Endothelial cell (in vitro differentiated cells): ENCODE measurements around the gene COX7B2. TPM values are rescaled to one million over a fixed set of nuclear protein-coding genes. Genes with fewer than 3 reads are reported as not detected.

Source experiments
- DNase-seq: peaks from one replicate; pipeline ENCODE4 v3.0.0; 2021; ENCODE audit warnings: low spot score
- H3K27ac Mint-ChIP-seq: one replicate; pipeline ENCODE4 v1.8.0; 2021; ENCODE audit warnings: mixed read lengths, inconsistent platforms; ENCODE audit not compliant: unreplicated experiment
- H3K27me3 Mint-ChIP-seq: one replicate; pipeline ENCODE4 v1.8.0; 2021; ENCODE audit warnings: mild to moderate bottlenecking, moderate library complexity, mixed read lengths, inconsistent platforms; ENCODE audit not compliant: unreplicated experiment
- H3K36me3 Mint-ChIP-seq: one replicate; pipeline ENCODE4 v1.8.0; 2021; ENCODE audit warnings: mild to moderate bottlenecking, low read depth, mixed read lengths, inconsistent platforms; ENCODE audit not compliant: unreplicated experiment
- H3K4me1 Mint-ChIP-seq: one replicate; pipeline ENCODE4 v1.8.0; 2021; ENCODE audit warnings: mild to moderate bottlenecking, mixed read lengths, inconsistent platforms; ENCODE audit not compliant: unreplicated experiment
- H3K4me3 Mint-ChIP-seq: one replicate; pipeline ENCODE4 v1.8.0; 2021; ENCODE audit warnings: mild to moderate bottlenecking, mixed read lengths, inconsistent platforms; ENCODE audit not compliant: unreplicated experiment
- H3K9me3 Mint-ChIP-seq: one replicate; pipeline ENCODE4 v1.8.0; 2021; ENCODE audit warnings: mixed read lengths, inconsistent platforms; ENCODE audit not compliant: unreplicated experiment
- total RNA-seq: library from RNA; stranded (reverse); fragmentation: NEBNext Ultra II Directional; extraction: Animal tissue kit (Norgen Biotek cat#: 25700); gene quantifications from one replicate; pipeline ENCODE4 v1.2.1, GENCODE V29; 2021; ENCODE audit not compliant: unreplicated experiment
- TF ChIP-seq, protein P1 (sequence below): fragments of 200-600 bp; sonication (generic); IDR thresholded peaks from one replicate; pipeline ENCODE4 v1.5.0; 2021; ENCODE audit warnings: antibody characterized with exemption; ENCODE audit not compliant: unreplicated experiment

COX7B2 gene
- total RNA-seq, 1 donor from 2014 or later: not detected

DNA sequence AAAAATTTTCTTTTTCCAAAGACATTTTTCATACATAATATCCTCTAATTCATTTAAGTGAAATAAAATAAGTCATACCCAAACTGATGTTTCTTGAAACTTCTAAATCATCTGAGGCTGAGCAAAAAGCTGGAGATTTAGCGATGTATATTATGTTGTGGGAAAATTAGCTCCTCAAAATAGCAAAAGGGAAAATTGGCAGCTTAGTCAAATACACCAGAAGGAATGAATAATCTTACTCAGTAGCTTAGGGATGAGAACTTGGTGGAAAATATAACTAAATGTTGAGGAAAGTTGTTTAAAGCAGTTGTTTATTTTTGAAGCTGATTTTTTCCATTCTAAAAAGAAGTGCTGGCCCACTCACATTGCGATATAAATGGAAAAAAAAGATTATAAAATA is 43.4 kb upstream of the COX7B2 start:
- no peak for DNase-seq
- Mint-ChIP-seq H3K36me3 (no peaks in the 10 kb centered on the region), H3K9me3 (no peaks in the 10 kb centered on the region), H3K27ac (no peak overlapping the region), H3K4me3 (no peak overlapping the region), H3K27me3 (no peaks in the 10 kb centered on the region), H3K4me1 (peaks cover 3% of the 10 kb centered on the region)
- TF ChIP-seq, protein P1, sequence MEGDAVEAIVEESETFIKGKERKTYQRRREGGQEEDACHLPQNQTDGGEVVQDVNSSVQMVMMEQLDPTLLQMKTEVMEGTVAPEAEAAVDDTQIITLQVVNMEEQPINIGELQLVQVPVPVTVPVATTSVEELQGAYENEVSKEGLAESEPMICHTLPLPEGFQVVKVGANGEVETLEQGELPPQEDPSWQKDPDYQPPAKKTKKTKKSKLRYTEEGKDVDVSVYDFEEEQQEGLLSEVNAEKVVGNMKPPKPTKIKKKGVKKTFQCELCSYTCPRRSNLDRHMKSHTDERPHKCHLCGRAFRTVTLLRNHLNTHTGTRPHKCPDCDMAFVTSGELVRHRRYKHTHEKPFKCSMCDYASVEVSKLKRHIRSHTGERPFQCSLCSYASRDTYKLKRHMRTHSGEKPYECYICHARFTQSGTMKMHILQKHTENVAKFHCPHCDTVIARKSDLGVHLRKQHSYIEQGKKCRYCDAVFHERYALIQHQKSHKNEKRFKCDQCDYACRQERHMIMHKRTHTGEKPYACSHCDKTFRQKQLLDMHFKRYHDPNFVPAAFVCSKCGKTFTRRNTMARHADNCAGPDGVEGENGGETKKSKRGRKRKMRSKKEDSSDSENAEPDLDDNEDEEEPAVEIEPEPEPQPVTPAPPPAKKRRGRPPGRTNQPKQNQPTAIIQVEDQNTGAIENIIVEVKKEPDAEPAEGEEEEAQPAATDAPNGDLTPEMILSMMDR: no peak

DNA sequence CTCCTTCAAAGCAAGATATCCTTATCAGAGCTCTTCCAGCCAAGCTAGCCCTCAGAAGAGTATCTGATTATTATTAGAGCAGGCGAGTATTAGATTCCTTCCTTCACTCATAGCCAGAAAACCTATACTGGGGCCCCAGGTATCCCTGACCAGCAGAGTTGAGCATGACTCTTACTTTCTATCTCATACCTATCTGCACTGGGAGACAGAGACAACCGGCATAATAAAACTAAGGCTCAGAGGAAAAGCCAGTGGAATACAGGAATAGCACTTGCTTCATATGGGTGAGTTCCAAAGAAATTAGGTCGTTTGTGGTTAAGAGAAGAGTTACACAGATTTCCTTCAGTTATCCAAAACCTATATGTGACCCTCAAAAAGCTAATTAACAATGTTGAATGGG is 41.8 kb upstream of the COX7B2 start:
- no peaks in the 10 kb centered on the region for H3K9me3 Mint-ChIP-seq
- H3K27ac Mint-ChIP-seq: no peak overlapping the region
- no peak overlapping the region for H3K4me3 Mint-ChIP-seq
- no peak for DNase-seq
- no peaks in the 10 kb centered on the region for H3K27me3 Mint-ChIP-seq
- TF ChIP-seq, protein P1: no peak
- peaks cover 9% of the 10 kb centered on the region for H3K4me1 Mint-ChIP-seq
- no peaks in the 10 kb centered on the region for H3K36me3 Mint-ChIP-seq

GRCh38 chr4:46949822-46950221 is 40.8 kb upstream of the COX7B2 start:
- peaks cover 2% of the 10 kb centered on the region for H3K27me3 Mint-ChIP-seq
- no peak for DNase-seq
- H3K9me3 Mint-ChIP-seq: no peaks in the 10 kb centered on the region
- no peak overlapping the region for H3K4me3 Mint-ChIP-seq
- peaks cover 9% of the 10 kb centered on the region for H3K4me1 Mint-ChIP-seq
- H3K36me3 Mint-ChIP-seq: no peaks in the 10 kb centered on the region
- TF ChIP-seq, protein P1: no peak
- no peak overlapping the region for H3K27ac Mint-ChIP-seq

GRCh38 chr4:46947541-46947940 is 38.5 kb upstream of the COX7B2 start:
- peaks cover 2% of the 10 kb centered on the region for H3K27me3 Mint-ChIP-seq
- H3K4me1 Mint-ChIP-seq: peaks cover 9% of the 10 kb centered on the region
- no peak overlapping the region for H3K4me3 Mint-ChIP-seq
- no peak for DNase-seq
- no peaks in the 10 kb centered on the region for H3K9me3 Mint-ChIP-seq
- peak overlapping the region; percentile 91 for H3K27ac Mint-ChIP-seq
- TF ChIP-seq, protein P1: no peak
- H3K36me3 Mint-ChIP-seq: no peaks in the 10 kb centered on the region

DNA sequence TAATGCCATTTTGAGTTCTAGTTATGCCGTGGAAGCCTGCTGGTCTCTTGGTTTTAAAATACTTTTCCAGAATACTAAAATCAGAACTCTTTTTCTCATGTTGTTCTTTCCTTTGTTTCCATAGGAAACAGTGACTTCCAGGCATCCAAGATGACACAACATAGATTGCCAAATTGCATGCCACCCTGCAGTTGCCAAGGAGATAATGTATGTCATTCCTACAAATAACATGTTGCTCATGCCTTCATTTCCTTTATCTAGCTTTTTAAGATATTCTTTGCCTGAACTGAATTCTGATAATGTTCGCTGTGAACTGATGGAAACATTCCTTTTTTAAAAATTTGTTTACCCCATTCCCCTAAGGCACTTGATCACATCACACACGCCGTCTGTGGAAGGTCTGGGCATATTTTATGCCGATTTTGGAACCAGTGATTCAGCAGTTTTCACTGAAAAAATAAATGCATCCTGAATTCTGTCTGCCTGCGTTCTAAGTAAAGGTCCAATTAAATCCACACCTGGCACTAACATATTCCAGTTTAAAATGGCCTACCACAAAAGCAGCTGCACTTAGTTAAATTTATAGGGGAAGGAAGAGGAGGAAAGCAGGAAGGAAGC is 38.0 kb upstream of the COX7B2 start:
- peaks cover 2% of the 10 kb centered on the region for H3K27me3 Mint-ChIP-seq
- H3K4me3 Mint-ChIP-seq: no peak overlapping the region
- TF ChIP-seq, protein P1: no peak
- no peaks in the 10 kb centered on the region for H3K36me3 Mint-ChIP-seq
- peaks cover 9% of the 10 kb centered on the region for H3K4me1 Mint-ChIP-seq
- DNase-seq: no peak
- no peaks in the 10 kb centered on the region for H3K9me3 Mint-ChIP-seq
- H3K27ac Mint-ChIP-seq: peak overlapping the region; percentile 91
